Endothelial cell of hepatic sinusoid (primary cell): ENCODE data around the gene CHN1.

Experiments
- in situ Hi-C: cut with HindIII; loops from 2 replicates; pipeline ENCODE4 v1.10.0; 2017; ENCODE audit warnings: low sequenced_read_pairs

Gene CHN1

DNA sequence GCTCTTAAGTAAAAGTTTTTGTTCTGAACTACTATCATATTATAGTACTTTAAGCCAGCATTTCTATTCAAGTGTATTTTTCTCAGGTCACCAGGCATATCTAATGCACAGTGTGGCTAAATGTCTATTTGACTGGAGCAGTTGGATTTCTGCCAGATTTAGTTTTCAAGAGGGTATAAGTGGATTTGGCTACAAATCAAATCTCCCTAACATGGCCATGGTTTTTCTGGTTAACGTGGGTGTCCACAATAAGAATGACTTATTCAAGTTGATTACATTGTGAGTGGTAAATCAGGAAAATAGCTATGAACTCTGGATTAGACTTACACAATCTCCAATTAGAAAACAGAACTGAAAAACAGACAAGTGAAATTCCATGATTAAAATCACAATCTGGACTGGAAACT lies 5.7 kb upstream of the CHN1 start:
- in situ Hi-C loops: no loop called here

DNA sequence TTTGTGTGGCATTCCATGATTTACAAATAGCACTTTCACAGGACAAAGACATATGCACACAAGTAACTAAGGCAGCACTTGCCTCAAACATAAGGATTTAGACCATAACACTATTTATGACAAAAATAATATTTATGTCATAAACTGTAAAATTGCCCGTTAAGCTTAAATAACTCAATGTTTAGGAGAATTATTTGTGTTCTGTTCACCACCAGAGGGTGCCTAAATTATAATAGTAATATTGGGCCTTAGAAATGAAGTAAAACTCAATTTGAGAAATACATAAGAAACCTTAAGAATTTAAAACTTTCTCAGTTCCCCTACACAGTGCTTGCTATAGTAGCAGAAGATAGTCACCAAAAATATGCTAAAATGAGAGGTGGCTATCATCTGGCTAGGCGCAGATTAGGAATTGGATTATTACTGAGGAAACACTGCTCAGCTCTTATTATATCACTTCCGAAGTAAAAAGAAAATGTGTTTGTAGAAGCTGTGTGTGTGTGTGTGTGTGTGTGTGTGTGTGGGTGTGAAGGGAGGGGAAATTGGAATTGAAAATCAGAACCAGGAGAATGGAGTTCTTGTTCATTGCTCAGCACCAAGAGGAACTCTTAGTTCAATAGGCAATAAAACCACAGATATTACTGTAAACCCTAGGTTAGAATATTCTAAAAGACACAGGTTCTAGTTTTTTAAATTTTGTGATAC lies 4.9 kb upstream of the CHN1 start:
- in situ Hi-C loops: no loop called here

DNA sequence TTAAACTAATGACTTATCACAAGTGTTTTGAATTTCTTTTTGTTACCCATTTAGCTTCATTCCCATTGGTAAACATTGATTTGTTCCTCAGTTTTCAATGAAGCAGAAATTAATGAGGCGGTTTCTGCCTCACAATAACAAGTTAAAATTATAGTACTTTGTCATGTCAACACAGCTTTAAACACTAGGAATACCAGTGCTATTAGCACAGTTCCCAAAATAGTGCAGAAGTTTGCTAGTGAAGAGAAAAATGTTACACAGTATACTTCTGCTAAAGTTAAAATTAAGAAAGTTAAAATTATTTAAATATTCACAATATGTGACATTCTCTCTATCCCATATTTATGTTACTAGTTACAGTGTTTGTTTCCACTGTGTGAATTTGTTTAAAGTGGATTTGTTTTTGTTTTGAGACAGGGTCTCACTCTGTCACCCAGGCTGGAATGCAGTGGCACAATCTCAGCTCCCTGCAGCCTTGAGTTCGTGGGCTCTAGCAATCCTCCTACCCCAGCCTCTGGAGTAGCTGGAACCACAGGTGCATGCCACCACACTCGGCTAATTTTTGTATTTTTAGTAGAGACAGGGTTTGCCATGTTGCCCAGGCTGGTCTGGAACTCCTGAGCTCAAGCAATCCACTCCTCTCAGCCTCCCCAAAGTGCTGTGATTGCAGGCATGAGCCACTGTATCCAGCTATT lies 3.8 kb upstream of the CHN1 start:
- in situ Hi-C loops: no loop called here

DNA sequence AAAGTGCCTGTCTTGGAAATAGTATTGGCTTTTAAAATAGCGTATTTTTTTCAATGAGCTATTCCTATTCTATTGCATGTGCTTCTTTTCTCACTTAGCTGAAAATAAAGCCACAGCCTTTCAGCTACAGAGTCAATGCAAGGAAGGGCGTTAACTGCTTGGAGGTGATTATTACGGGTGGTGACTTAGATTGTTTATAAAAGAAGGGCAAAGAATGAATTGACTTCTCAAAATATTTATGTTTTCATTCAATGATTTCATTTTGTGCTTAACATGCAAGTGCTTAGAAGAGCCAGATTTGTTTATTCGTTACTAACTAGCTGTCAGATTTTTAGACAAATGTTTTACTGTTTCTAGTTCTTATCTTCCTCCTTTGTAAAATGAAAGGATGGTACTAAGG lies 2.8 kb upstream of the CHN1 start:
- in situ Hi-C loops: no loop called here

DNA sequence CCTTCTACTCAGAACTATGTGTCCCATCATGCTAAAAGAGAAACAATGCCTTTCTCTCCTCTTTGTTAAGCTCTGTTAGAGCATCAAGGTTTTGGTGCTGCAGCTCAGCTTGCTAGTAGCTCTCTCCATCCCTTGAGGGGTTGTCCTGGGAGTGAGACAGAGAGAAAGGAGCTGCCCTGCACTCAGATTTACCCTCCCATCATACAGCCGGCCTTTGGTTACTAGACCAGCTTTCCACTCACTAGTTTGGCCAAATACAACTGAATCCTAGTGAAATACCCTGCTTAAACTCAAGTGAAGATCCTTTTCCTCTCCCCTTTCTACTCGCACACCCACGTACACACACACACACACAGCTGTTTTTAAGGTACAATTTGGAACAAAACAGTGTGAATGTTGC lies 2.3 kb upstream of the CHN1 start:
- in situ Hi-C loops: no loop called here

DNA sequence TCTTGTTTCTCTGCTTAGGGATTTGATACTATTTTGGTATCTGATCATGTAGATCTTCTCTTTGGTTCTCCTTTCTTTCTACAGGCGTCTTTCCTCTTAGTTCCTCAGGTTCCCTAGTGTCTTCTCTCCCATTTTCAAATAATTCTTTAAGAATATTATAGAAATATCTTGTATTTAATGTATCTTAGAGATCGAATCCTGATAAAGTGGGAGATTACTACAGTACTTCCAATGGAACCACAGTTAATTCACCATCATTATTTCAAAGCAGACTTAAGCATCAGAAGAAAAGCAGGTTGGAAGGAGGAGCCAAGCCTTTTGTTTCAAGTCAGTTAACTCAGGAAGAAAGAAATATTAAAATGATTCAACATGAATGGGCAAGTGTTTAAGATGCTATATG lies 1.1 kb upstream of the CHN1 start:
- in situ Hi-C loops: no loop called here

DNA sequence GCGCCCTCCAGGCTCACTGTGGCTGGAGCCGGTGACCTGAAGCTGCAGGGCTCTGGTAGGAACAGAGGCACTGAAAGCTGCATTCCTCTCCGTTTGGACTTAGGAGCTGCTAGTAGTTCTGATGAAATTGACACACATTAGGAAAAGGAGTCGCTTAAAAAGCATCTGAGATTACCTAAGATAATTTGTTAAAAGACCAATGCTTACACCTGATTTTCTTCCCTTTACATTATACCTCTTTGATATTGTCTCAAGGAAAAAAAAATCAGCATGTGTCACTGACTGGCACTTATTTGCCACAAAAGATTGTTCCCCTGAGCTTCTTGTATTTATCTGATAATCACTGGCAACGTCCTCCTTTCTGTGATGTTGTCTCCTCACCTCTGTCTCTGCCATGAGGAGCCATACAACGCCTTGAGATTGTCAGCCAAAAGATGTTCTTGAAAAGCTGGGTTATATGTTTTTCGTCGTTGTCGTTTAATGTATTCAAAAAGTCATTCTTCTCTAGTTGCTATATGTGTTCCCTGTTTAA lies 618 bp upstream of the CHN1 start:
- in situ Hi-C loops: no loop called here

DNA sequence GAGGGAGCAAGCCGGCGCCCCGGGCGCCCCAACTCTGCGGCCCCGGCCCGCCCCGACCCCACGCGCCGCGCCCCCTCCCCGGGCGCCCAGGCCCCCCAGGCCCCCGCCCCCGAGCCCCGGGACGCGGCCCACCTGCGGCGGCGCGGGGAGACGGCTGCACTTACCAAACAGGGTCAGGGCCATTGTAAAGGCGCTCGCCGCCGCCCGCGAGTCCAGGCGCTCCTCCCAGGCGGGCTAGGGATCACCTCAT lies 526 bp downstream of the CHN1 start:
- in situ Hi-C loops: no loop called here

DNA sequence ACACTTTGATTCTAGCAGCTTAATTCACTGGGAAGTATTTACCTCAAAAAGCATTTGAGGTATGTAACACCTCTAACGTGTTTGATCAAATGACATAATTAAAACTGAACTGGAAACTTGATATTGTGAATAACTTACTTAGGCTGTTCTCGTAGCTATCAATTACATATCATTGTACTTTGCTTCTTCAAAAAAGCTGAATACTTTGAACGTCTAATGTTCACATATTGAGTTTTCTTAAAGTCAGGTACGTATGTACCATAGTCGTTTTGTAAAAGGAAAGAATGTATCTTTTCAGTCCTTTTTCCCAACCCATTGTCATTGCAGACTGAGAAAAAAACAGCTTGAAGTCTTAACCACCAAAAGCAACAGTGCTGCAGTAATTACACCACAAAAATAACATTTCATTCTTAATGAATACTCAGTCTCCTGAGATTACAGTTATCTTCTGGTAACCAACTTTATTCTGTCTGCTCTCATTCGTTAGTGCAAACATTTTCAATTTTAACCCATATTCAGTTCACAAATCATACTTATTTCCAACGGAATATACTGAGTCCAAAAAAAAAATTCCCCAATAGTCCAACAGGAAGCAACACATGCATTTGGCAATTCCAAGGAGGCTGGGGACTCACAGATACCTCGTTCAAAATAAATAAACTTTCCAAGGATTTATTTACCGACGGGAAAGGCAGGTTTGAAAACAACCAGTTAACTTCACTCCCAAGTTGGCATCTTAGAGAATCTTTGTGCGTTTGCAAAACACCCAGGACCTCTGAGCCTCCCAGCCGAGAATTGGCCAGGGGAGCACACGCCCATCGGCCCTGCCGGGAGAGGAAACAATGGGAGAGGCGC lies 1.1 kb downstream of the CHN1 start:
- in situ Hi-C loops: no loop called here

DNA sequence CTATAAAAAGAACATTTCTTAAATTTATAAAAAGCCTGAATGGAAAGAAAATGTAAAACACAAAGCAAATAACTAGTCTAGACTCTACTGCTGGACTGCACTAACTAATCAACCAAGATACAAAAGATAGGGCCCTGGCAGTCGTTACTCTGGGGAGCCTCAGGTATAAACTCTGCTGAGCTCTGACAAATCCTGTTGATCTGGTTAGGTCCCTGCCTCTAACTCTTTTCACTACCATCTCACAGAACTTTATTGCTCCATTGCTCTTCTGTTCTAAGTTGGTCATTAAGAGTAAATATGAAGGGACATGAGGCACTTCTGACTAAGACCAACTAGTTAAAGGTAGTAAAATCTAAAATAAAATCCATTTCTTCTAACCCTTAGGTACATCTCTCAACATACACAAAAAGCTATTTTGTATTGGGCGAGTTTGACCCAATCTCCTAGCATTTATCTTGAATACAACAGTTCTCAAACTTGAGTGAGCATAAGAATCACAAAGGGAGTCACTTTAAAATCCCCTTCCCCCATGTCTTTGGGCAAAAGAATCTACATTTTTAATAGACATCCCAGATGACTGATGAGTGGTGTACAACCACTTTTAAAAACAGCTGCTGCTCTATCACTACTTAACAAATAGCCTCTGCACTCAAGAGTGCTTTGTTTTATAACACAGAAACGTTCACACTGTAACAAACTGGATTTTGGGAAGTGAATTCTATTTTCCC lies 2.5 kb downstream of the CHN1 start:
- in situ Hi-C loops: no loop called here

DNA sequence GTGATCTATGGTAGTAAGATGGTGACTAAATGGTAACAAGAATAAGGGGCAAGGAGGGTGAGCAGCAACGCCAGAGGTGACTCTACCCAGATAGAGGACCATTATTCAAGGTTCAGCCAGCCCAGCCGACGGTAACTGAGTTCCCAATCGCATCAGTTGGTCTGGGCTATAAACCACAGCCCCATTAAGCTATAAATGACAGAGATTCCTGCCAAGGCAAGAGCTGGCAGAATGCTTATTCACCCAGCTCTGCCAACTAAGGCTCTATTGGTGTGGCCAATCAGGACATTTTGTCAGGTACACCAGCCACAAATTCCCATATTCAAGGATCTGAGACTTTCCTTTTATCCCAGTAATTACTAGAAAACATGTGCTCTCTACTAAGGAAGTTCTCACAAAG lies 3.6 kb downstream of the CHN1 start:
- in situ Hi-C loops: no loop called here

DNA sequence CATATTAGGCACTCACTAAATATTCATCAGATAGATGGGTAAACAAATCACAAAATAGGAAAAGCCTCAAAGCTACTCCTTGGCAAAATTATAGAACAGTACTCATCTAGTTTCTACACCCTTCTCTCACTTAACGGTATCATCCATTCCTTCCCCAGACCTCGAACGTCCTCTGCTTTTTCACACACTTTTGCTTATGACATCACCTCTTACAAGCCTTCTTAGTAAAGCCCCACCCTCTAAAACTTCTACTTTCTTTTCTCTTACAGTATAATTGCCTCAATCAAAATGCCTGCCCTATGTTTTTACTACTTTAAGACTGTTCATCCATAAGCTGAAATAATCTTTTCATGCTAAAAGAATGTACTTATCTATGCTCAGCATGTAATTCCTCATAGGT lies 8.1 kb downstream of the CHN1 start:
- in situ Hi-C loops: no loop called here

DNA sequence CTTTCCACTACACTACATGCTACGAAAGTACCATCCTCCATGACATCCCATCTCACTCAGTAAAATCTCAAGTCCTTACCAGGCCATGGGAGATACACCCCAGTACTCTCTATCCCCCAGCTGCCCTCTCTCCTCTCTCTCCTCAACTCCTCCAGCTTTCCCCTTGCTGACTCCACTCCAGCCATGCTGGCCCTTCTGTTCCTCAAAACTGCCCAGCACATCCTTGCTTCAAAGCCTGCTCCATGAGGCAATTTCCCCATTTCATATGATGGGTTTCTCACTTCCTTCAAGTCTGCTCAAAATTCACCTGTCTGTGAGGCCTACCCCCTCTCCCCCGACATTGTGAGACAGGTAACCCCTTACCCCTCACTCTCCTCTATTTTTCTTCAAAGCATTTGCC lies 8.6 kb downstream of the CHN1 start:
- in situ Hi-C loops: no loop called here

DNA sequence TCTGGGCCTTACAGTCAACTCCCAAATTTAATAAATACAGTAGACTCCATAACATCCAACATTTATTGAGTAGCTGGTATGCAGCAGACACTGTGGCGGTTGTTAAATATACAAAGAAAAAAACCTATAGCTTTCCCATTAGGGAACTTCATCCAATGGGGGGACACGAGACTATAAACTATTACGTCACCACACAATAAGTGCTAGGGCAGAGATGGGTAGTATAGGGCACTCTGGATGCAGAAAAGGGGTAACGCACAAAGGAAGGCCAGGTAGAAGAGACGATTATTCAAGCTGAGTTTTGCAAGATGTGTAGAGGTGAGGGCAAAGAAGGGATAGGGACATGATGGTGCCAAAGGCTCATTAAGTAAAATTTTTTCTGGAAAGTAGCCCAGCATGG lies 10.8 kb downstream of the CHN1 start:
- in situ Hi-C loops: no loop called here

DNA sequence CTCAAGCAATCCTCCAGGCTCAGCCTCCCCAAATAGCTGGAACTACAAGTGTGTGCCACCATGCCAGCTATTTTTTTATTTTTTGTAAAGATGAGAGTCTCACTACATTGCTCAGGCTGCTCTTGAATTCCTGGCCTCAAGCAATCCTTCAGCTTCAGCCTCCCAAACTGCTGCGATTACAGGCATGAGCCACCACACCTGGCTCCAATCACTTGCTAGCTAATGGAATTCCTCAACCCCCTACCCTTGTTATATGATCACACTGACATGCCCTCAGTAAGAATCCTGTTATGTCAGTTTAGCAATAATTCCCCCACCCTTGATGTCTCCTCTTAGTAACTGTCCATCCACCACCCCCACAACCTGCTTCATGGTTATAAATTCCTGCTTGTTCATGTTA lies 12.3 kb downstream of the CHN1 start:
- in situ Hi-C loops: no loop called here

DNA sequence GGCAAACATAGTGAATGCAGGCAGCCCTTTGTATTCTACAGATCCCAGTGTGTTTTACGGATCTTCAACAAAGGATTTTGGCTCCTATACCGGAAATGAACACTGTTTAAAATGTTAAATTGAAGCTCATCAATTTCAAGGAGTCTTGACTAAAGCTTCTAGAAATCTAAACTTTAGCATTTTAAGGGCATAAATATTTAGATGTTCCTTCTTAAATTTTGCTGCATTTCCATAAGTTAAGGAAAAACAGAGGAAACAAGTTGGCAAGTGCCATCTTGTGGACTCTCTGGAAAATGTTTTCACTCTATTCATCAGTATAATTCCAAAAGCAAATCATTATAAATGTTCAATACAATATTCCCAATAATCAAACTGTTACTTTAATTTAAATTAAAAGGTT lies 19.6 kb downstream of the CHN1 start:
- in situ Hi-C loops: loop anchor here (10.0 kb wide), 1 partner anchor 141 kb away; no protein-coding TSS in a partner anchor

DNA sequence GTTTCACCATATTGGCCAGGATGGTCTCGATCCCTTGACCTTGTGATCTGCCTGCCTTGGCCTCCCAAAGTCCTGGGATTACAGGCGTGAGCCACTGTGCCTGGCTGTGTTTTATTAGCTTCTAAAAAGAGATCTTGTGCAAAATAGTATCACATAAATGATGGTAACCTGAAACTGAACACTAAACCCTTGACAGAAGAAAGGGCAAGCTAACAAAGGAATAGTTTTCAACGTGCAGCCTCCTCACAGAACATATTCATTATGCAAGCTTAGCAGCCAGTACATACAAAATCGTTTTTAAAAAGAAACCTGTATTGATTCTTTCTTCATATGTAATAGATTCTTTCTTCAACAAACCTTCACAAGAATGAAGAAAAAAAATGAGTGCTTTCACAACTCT lies 20.6 kb downstream of the CHN1 start:
- in situ Hi-C loops: loop anchor here (10.0 kb wide), 1 partner anchor 140 kb away; no protein-coding TSS in a partner anchor

DNA sequence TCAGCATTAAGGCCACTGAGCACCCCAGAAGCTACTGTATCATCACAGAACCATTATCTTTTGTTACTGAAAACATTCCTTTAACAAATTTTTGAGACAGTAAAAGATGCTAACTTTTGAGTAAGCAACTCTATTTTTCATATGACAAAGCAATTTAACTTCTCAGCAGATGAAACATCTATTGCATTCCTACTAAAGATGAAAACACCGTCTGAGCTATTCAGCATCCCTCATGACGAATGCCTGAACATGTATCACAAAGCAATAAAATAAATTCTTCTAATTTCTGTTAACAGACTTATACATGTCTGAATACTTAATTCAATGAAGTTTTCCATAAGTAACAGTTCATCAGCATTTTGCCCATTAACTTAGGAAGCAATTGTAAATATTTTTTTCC lies 23.9 kb downstream of the CHN1 start:
- in situ Hi-C loops: loop anchor here (10.0 kb wide), 1 partner anchor 137 kb away; no protein-coding TSS in a partner anchor

DNA sequence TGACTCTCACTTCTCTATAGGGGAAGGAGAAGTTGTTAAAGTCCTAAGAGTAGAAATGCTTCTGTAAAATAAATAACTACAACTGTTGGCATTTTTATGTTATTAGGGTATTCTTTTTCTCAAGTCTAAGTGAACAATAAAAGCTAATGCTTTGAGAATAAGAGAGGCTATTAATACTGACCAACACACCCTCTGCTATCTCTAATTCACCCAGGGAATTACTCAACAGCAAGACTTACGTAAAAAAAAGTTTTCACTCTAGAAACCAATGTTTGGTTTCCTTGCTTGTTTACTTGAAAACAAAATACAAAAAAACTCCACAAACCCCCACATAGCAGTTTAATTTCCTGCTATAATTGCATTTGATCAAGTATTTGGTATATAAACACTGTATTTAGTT lies 25.2 kb downstream of the CHN1 start:
- in situ Hi-C loops: loop anchor here (10.0 kb wide), 1 partner anchor 135 kb away; no protein-coding TSS in a partner anchor

DNA sequence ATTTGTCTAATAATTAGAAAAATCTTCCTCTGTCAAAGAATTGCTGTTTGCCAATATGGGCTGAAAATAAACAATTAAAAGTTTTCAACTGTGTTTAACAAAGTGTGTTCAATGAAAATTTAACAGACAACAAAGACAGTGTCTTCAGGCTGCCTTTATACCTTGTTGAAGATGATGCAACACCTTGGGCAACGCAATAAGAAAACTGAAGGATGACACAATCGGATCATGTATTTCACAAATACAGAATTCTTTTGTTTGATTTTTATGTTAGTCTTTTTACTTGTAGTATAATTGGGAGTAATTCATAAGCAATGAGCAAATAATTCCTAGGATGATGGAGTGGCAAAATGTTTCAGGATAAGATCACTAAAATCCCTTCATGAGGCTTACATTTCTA lies 27.8 kb downstream of the CHN1 start:
- in situ Hi-C loops: no loop called here

DNA sequence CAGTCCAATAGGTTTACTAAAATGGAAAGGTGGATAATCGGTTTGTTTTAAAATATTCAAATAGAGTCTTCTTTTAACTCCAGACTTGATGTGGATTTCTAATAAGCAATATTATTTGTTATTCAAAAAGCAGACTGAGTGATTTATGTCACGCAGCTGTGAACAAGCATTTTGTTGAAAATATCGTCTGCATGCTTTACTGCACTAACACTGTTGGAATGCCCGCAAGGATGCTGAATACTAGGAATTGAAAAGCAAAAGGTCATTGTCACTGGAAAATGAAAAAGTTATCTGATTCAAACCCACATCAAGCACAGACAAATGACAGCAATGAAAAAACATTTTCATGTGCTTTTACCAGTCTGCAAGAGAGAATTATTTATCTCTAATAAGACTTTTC lies 31.1 kb downstream of the CHN1 start:
- in situ Hi-C loops: loop anchor here (5.0 kb wide), 2 partner anchors 47 to 202 kb away; no protein-coding TSS in a partner anchor
